IPS-15b (cell line): ENCODE measurements around the gene ATF2.

Experiments
- H3K27me3 ChIP-seq: one replicate; pipeline ENCODE4 v1.6.1; 2013; ENCODE audit warnings: low read length; ENCODE audit not compliant: control insufficient read depth, insufficient read depth
- H3K36me3 ChIP-seq: one replicate; pipeline ENCODE4 v1.6.1; 2013; ENCODE audit warnings: low read length; ENCODE audit not compliant: control insufficient read depth, insufficient read depth
- H3K4me1 ChIP-seq: one replicate; pipeline ENCODE4 v1.6.1; 2013; ENCODE audit warnings: mild to moderate bottlenecking, low read length; ENCODE audit not compliant: control insufficient read depth, insufficient read depth
- H3K4me3 ChIP-seq: one replicate; pipeline ENCODE4 v1.5.1; 2013; ENCODE audit warnings: low read depth, low read length
- H3K9ac ChIP-seq: one replicate; pipeline ENCODE4 v1.6.1; 2013; ENCODE audit warnings: low read depth, mild to moderate bottlenecking, low read length
- H3K9me3 ChIP-seq: one replicate; pipeline ENCODE4 v1.6.1; 2013; ENCODE audit warnings: mild to moderate bottlenecking, low read length; ENCODE audit not compliant: control insufficient read depth, insufficient read depth

Gene ATF2

DNA sequence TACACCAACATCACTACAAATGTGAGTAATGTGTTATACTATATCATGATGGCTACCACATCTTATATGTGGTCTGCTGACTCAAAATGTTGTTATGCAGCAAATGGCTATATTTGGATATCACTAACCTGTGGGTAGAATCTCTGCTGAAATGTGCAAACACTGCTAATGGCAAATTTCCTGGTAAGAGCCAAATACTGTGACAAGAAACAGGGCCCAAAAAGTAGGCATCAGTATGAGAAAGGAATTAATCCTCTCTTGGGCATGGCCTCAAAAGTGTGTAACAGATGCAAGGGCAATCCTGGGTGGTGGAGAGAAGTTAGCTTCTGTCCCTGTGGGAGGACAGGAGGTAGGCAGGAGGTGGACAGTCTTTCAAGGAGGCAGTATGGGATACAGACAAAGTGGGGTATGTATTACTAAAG is 13.3 kb downstream of the ATF2 start:
- Histone ChIP-seq H3K9ac (no peak overlapping the region), H3K4me3 (no peak overlapping the region), H3K4me1 (no peaks in the 10 kb centered on the region), H3K9me3 (no peaks in the 10 kb centered on the region), H3K27me3 (no peaks in the 10 kb centered on the region), H3K36me3 (peaks cover 1% of the 10 kb centered on the region)

DNA sequence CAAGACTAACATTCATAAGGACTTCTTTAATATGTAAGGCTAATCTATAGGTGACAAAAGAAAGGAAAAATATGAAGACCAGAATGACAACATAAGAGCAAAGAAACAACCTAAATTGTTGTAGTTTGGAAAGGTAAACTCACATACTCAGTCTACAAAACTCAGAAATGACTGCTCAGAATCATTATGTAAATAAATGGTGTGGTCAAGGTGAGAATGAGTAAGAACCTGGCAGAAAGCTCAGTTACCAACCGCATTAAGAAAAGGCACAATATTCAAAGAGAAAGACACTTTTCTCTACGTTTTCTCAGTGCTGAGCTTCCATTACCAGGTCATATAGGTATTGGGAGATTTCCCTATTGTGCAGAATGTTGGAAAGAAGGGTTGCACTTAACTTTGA is 15.8 kb downstream of the ATF2 start:
- Histone ChIP-seq H3K36me3 (peaks cover 5% of the 10 kb centered on the region), H3K4me3 (no peak overlapping the region), H3K27me3 (no peaks in the 10 kb centered on the region), H3K9me3 (no peaks in the 10 kb centered on the region), H3K4me1 (no peaks in the 10 kb centered on the region), H3K9ac (no peak overlapping the region)

DNA sequence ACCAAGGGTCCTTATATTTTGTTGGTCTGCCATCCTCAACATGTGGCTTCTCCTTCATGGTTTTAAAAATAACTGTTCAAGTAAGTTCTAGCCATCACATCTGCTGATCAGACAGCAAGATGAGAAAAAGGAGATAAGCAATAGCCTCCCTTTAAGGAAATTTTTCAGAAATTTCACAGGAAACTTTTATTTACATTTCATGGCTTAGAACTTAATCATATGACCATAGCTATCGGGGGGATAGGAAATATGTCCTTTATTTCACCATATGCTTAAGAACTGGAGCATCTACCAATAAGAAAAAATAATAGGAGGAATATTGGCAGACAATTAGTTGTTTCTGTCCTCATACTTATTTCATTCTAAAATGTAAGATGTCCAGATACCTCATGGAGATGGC is 16.2 kb downstream of the ATF2 start:
- Histone ChIP-seq H3K36me3 (peaks cover 5% of the 10 kb centered on the region), H3K27me3 (no peaks in the 10 kb centered on the region), H3K4me1 (no peaks in the 10 kb centered on the region), H3K4me3 (no peak overlapping the region), H3K9ac (no peak overlapping the region), H3K9me3 (no peaks in the 10 kb centered on the region)

DNA sequence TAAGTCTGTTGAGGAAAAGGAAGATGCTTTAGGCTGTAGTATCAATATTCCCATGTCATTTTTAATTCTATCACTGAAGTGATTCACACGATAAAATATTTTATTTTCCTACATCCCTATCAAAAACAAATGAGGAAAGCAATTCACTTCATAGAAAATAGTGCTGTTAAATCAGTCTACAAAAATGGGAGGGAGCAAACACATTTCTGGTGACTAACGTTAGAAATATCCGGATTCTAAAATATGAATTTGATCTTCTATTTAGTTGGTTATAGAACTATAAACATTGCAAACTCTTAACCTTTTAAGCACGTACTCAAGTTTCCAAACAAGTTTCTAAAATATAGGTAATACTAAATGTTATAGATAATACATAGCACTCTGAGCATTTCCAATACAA is 20.8 kb downstream of the ATF2 start:
- Histone ChIP-seq H3K9me3 (no peaks in the 10 kb centered on the region), H3K4me1 (no peaks in the 10 kb centered on the region), H3K27me3 (no peaks in the 10 kb centered on the region), H3K36me3 (peaks cover 5% of the 10 kb centered on the region), H3K4me3 (no peak overlapping the region), H3K9ac (no peak overlapping the region)

DNA sequence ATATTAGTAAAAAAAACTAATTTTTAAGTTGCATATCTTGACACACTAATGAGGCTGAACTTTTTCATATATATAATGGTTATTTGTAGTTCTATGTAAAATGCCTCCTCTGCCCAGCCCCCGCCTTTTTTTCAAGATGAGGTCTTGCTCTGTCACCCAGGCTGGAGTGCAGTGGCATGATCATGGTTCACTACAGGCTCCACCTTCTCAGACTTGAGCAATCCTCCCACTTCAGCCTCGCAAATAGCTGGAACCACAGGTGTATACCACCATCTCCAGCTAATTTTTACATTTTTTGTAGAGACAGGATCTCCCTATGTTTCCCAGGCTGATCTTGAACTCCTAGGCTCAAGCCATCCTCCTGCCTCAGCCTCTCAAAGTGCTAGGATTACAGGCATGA is 24.3 kb downstream of the ATF2 start:
- Histone ChIP-seq H3K4me3 (no peak overlapping the region), H3K36me3 (no peaks in the 10 kb centered on the region), H3K4me1 (no peaks in the 10 kb centered on the region), H3K9ac (no peak overlapping the region), H3K9me3 (no peaks in the 10 kb centered on the region), H3K27me3 (no peaks in the 10 kb centered on the region)

DNA sequence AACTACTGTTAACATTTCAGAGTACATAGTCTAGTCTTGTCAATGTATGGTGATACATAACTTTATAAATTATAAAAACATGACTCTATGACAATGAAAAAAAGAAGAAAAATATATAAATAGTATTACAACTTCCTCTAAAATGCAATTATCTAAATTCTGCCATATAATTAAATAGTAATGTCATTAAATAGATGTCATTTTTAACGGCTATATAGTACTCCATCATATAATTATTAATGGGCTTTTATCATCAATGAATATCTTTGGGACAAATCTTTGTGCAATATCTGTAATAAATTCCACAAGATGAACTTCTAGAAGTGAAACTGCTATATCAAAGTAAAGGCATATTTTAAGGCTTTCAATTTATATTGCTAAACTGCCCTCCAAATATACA is 24.8 kb downstream of the ATF2 start:
- Histone ChIP-seq H3K9me3 (no peaks in the 10 kb centered on the region), H3K9ac (no peak overlapping the region), H3K36me3 (no peaks in the 10 kb centered on the region), H3K4me3 (no peak overlapping the region), H3K27me3 (no peaks in the 10 kb centered on the region), H3K4me1 (no peaks in the 10 kb centered on the region)

DNA sequence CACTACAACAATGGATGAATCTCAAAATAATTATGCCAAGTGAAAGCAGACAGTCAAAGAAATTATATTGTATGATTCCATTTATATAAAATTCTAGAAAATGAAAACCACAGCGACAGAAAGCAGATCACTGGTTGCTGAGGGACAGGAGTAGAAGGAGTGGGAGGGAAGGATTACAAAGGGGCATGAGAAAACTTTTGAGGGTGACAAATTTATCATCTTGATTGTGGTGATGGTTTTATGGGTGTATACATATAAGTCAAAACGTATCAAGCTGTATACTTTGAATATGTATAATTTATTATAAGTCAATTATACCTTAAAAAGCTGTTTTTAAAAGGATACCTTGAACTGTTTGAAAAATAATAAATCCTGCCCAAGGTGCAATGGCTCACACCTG is 27.7 kb downstream of the ATF2 start:
- Histone ChIP-seq H3K9ac (no peak overlapping the region), H3K4me1 (no peaks in the 10 kb centered on the region), H3K9me3 (no peaks in the 10 kb centered on the region), H3K36me3 (no peaks in the 10 kb centered on the region), H3K4me3 (no peak overlapping the region), H3K27me3 (no peaks in the 10 kb centered on the region)

DNA sequence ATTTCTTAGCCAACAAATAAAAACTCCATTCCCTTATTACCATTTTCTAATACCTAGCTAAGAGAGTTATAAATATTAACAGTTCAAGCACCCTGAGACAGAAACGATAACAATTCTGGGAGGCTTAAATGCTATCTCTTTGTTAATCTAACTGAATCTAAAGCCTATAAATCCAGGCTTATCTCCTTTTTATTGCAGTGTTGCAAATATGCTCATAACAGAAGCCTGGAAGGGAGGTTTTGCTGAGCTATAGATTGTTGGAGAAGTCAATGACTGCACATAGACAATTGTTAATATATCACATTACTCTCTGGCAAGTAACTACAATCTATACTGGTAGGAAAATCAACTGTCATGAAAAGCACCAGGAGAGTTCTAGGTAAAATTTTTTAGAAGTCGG is 30.2 kb downstream of the ATF2 start:
- Histone ChIP-seq H3K36me3 (no peaks in the 10 kb centered on the region), H3K4me1 (no peaks in the 10 kb centered on the region), H3K4me3 (no peak overlapping the region)

DNA sequence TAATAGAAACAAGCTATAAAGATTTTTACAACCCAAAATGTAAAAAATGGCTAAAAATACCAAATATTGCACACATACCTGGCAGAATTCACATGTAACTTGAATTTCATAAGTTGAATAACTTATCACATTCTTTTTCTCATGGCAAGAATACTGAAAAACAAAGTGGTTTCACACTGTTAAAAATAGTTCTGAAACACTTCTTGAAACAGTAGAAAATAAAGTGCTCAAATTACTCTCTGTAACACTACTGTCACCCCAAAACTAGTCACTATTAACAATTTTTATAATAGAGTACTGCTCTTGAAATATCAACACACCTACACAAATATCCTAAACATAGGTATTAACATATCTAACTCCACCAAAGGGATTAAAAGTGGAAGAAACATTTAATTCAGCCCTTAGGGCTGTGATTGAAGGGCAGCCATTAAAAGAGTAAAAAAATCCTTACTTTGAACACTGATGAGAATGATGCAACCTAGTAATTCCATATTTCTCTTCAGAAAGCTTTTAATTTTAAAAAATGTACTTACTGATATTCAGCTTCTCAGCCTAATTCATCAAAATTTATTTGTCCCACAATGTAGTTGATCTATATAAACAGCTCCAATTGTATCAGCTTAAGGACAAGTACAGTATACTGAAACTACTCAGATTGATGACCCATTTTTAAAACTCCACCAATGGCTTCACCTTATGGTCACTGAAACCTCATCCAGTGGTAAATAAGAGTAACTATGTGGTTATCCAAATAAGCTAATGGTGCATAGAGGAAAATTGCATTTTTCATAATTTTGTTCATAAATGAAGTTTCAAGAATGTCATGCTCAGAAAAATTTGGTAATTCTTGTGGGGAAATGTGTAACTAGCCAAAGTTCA is 31.4 kb downstream of the ATF2 start:
- Histone ChIP-seq H3K27me3 (no peaks in the 10 kb centered on the region), H3K9me3 (no peaks in the 10 kb centered on the region), H3K9ac (no peak overlapping the region), H3K4me3 (no peak overlapping the region), H3K36me3 (no peaks in the 10 kb centered on the region), H3K4me1 (no peaks in the 10 kb centered on the region)

More for the DNA sequence above, 30.2 kb downstream of the ATF2 start:
- Histone ChIP-seq H3K9ac (no peak overlapping the region), H3K9me3 (no peaks in the 10 kb centered on the region), H3K27me3 (no peaks in the 10 kb centered on the region)

DNA sequence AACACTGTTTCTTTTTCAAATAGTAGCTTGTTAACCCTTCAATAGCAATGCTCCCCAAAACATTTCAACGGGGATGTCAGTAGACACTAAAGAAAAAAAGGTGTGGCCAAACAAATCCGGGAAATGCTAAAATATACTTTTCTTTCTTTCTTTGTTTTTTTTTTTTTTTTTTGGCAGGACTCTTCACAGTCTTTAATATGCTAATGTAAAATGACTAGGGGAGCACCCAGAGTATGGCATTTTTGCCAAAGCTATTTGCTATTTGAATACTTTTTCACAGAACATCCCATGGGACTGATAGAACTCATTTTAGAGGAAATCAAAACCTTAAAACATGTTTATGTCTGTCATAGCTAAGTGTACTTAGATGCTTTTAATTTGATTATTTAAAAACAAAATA is 32.1 kb downstream of the ATF2 start:
- H3K4me1 ChIP-seq = no peaks in the 10 kb centered on the region
- no peak overlapping the region for H3K4me3 ChIP-seq
- no peaks in the 10 kb centered on the region for H3K36me3 ChIP-seq
- H3K9me3 ChIP-seq = no peaks in the 10 kb centered on the region
- H3K9ac ChIP-seq = no peak overlapping the region
- no peaks in the 10 kb centered on the region for H3K27me3 ChIP-seq

DNA sequence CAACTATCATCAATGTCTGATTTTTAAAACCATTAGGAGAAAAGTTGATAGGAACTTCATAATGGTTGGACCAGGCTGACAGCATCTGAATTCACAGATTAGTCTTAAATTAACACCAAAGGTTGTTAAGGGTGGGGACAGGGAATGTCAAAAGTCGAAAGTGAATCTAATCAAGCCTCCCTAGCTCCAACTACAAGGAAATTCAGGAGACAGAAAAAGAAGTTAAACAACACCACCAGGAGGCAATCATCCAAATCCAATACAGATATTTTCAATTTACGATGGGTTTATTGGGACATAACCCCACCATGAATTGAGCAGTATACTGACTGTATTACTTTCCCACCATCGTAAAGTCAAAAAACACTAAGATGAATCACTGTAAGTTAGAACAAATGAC is 32.8 kb downstream of the ATF2 start:
- H3K9ac ChIP-seq = no peak overlapping the region
- no peaks in the 10 kb centered on the region for H3K4me1 ChIP-seq
- H3K27me3 ChIP-seq = no peaks in the 10 kb centered on the region
- H3K9me3 ChIP-seq = no peaks in the 10 kb centered on the region
- no peaks in the 10 kb centered on the region for H3K36me3 ChIP-seq
- no peak overlapping the region for H3K4me3 ChIP-seq

DNA sequence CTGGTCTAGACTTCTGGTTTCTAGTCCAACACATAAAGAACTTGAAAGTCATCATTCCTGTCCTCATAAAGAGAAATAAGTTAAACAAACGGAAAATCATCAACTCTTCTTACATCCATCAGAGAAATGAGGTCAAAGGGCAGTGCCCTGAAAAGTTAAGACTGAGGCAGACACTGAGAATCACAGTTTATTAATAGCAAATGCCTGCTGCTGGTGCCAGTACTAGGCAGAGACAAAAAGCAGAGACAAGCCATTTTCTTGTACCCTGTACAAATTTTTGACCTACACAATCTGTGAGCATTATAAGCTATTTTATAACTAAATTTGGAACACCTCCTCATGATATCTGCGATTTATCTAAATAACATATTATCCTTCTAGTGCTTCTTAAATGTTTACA is 36.8 kb downstream of the ATF2 start:
- no peaks in the 10 kb centered on the region for H3K4me1 ChIP-seq
- H3K27me3 ChIP-seq = no peaks in the 10 kb centered on the region
- H3K4me3 ChIP-seq = no peak overlapping the region
- H3K9ac ChIP-seq = no peak overlapping the region
- H3K36me3 ChIP-seq = no peaks in the 10 kb centered on the region
- H3K9me3 ChIP-seq = no peaks in the 10 kb centered on the region
